GM10248 (cell line): ENCODE measurements around the gene TLX2.
A peak's percentile ranks its signal among the peaks of the same experiment; 100 is the strongest.
"Not testable (repeated sequence)": the region's sequence is repeated elsewhere in the genome, so short reads cannot be mapped to it uniquely, and the experiment has no call there.

Source experiments
- CTCF ChIA-PET: fragments of 300-600 bp; sonication (Branson Sonifier 250); formaldehyde crosslinking; extraction: SDS; loops from one replicate; lab custom pipeline; 2021; ENCODE audit warnings: antibody characterized with exemption; lab: Yijun Ruan, JAX
- POLR2A ChIA-PET: fragments of 350-650 bp; sonication (Branson Sonifier 250); formaldehyde crosslinking; extraction: SDS; loops from one replicate; lab custom pipeline; 2020; ENCODE audit warnings: antibody characterized with exemption; lab: Yijun Ruan, JAX
- DNase-seq: peaks from one replicate; pipeline ENCODE4 v3.0.0; 2012; ENCODE audit errors: extremely low spot score
- TF ChIP-seq, protein P1 (sequence below): IDR thresholded peaks from 2 replicates; pipeline ENCODE4 v1.5.1; 2012; ENCODE audit warnings: mild to moderate bottlenecking, low read depth; ENCODE audit errors: extremely low read depth, missing control alignments, control extremely low read depth

Gene TLX2

DNA sequence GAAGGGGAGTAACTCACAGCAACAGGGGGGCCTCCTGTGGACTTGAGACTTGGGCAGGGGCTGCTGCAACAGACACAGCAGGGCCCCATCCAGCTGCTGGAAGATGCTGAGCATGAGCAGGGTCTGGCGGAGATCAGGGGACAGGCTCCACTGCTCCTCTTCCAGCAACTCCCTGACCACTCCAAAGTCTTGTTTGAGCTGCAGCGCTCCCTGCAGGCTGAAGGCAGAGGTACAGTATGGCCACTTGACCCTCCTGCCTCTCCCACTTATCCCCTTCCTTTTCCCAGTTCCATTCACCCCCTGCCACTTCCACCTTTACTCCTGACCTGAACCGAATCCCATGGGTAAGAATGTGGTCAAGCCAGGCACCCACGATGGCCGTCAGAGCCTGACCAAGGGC lies 39.4 kb upstream of the TLX2 start:
- ChIA-PET CTCF (interaction anchor here (1.1 to 4.1 kb wide), 18 partner anchors 8 to 652 kb away, joined by 3 to 27 read pairs (median 5); partner anchors contain the start of genes CCDC142, INO80B, MOGS and TTC31), POLR2A (interaction anchor here (1.0 kb wide), 1 partner anchor 17 kb away, joined by 4 read pairs; the partner anchor contains the start of gene WBP1)
- no peak for DNase-seq

GRCh38 chr2:74481431-74481830 lies 32.8 kb upstream of the TLX2 start:
- TF ChIP-seq, protein P1, sequence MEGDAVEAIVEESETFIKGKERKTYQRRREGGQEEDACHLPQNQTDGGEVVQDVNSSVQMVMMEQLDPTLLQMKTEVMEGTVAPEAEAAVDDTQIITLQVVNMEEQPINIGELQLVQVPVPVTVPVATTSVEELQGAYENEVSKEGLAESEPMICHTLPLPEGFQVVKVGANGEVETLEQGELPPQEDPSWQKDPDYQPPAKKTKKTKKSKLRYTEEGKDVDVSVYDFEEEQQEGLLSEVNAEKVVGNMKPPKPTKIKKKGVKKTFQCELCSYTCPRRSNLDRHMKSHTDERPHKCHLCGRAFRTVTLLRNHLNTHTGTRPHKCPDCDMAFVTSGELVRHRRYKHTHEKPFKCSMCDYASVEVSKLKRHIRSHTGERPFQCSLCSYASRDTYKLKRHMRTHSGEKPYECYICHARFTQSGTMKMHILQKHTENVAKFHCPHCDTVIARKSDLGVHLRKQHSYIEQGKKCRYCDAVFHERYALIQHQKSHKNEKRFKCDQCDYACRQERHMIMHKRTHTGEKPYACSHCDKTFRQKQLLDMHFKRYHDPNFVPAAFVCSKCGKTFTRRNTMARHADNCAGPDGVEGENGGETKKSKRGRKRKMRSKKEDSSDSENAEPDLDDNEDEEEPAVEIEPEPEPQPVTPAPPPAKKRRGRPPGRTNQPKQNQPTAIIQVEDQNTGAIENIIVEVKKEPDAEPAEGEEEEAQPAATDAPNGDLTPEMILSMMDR = no peak
- POLR2A ChIA-PET = interaction anchor here (0.6 to 1.2 kb wide), 5 partner anchors 14 to 658 kb away, joined by 3 to 4 read pairs (median 3); no protein-coding TSS in a partner anchor
- CTCF ChIA-PET = interaction anchor here (0.8 to 5.3 kb wide), 16 partner anchors 8 to 232 kb away, joined by 3 to 106 read pairs (median 8); partner anchors contain the start of genes MOGS, MRPL53, PCGF1 and WBP1
- DNase-seq = no peak

More for the DNA sequence above, 39.4 kb upstream of the TLX2 start:
- TF ChIP-seq, protein P1 = peak; percentile 43

GRCh38 chr2:74481961-74482800 lies 32.1 kb upstream of the TLX2 start:
- DNase-seq = peak; percentile 67
- POLR2A ChIA-PET = interaction anchor here (0.6 to 1.9 kb wide), 5 partner anchors 10 to 304 kb away, joined by 3 to 4 read pairs (median 4); partner anchors contain the start of genes INO80B and MRPL53
- CTCF ChIA-PET = interaction anchor here (0.9 to 5.3 kb wide), 34 partner anchors 8 to 147 kb away, joined by 3 to 106 read pairs (median 5); partner anchors contain the start of genes AUP1, HTRA2, INO80B and LBX2
- TF ChIP-seq, protein P1 = no peak

DNA sequence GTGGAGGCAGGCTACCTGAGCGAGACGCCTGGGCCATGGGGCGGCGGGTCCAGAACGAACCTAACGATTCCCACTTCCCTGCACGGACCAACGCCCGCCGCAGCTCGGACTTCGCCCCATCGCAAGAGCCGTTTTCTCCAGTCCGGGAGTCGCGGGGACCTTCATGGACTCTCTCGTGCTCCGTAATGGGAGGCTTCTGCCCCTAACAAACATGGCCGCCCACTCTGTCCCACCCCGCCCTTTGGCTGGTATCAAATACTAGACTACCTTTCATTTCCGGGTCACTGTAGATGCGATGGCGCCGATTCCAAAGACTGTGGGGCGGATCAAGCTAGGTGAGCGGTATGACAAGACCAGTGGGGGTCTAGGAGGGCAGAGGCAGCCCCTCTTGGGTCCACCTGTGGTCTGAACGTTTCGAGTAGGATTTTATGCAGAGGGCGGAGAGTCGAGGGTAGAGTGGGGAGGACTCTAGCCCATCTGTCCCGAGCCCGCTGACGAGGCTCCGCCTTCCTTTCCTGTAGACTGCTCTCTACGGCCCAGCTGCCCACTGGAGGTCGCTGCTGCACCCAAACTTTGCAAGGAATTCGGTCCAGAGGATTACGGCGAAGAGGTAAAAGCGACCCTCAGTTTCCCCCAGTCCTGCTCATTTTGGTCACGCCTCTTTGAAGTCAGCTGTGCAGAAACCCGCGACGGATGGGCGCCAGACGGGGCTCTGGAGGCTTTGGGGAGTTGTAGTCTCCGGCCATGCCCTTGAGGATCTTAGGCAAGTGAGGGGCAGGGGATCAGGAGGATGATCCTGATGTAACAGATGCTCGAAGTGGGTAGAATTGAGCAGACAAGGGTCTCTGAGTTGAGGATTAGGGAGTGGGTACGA lies 31.2 kb upstream of the TLX2 start, which contains the start of the genes CCDC142 and TTC31:
CCDC142 (minus strand) TSS at position 198 of the 874 bp plus-strand sequence; CDS start at position 37, 161 bp downstream.
TTC31 (plus strand) TSS at position 281 of the 874 bp plus-strand sequence; CDS start at position 296, 15 bp downstream.
- CTCF ChIA-PET = interaction anchor here (0.9 to 5.3 kb wide), 32 partner anchors 9 to 127 kb away, joined by 3 to 106 read pairs (median 6); partner anchors contain the start of genes AUP1, HTRA2, INO80B and LBX2
- TF ChIP-seq, protein P1 = peak; percentile 88
- POLR2A ChIA-PET = interaction anchor here (1.1 to 1.9 kb wide), 2 partner anchors 11 to 28 kb away, joined by 3 to 4 read pairs; partner anchors contain the start of genes INO80B and MRPL53
- DNase-seq = peak; percentile 93

- DNase-seq = not testable (repeated sequence)
- CTCF ChIA-PET = interaction anchor here (1.0 to 5.3 kb wide), 20 partner anchors 9 to 127 kb away, joined by 3 to 106 read pairs (median 10); partner anchors contain the start of genes AUP1, HTRA2, INO80B and LBX2
- POLR2A ChIA-PET = interaction anchor here (1.9 kb wide), 1 partner anchor 12 kb away, joined by 4 read pairs; the partner anchor contains the start of gene MRPL53
Observed at GRCh38 chr2:74483675-74484164, 30.5 kb upstream of the TLX2 start.

DNA sequence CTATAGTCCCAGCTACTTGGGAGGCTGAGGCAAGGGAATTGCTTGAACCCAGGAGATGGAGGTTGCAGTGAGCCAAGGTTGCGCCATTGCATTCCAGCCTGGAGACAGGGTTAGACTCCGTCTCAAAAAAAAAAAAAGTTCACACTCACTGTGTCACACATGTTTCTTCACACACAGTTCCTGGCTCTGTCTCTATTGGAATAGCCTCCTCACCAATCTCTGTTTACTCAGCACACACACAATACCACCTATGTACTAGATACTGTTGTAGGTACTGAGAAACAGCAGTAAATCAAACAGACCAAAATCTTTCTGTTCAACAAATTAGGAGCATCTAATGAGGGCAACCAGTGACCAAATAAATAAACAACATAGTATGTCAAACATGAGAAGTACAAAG lies 28.1 kb upstream of the TLX2 start:
- POLR2A ChIA-PET = no interaction called here
- TF ChIP-seq, protein P1 = no peak
- DNase-seq = no peak
- CTCF ChIA-PET = interaction anchor here (3.3 kb wide), 1 partner anchor 102 kb away, joined by 15 read pairs; no protein-coding TSS in a partner anchor
